HUDEP-2 (cell line): ENCODE measurements around the gene C11orf87.

Source experiments
- DNase-seq, 76 experiments: peaks; one replicate each; lab custom pipeline; 2025; ENCODE audit not compliant: unreplicated experiment in 76 of 76; lab: John Stamatoyannopoulos, UW

C11orf87 gene

GRCh38 chr11:109435121-109435742 is 13.2 kb downstream of the C11orf87 start:
- DNase-seq, result no peak

GRCh38 chr11:109439684-109440083 is 17.7 kb downstream of the C11orf87 start:
- DNase-seq, result no peak

- no peak for DNase-seq
Observed at GRCh38 chr11:109443052-109443451, 21.1 kb downstream of the C11orf87 start.

GRCh38 chr11:109454857-109455256 is 32.9 kb downstream of the C11orf87 start:
- no peak for DNase-seq
